Panc1 (cell line): ENCODE data around the gene PLCB1.

ENCODE experiments used
- POLR2AphosphoS5 ChIP-seq: IDR thresholded peaks from 2 replicates; pipeline ENCODE4 v1.6.1; 2012; ENCODE audit warnings: mild to moderate bottlenecking, low read depth, low read length, moderate library complexity
- SIN3A ChIP-seq: IDR thresholded peaks from 2 replicates; pipeline ENCODE4 v1.6.1; 2012; ENCODE audit warnings: low read depth, mild to moderate bottlenecking, low read length, moderate library complexity, borderline replicate concordance; ENCODE audit not compliant: insufficient read depth
- TF ChIP-seq, protein P1 (sequence below): fragments of 450-650 bp; IDR thresholded peaks from 2 replicates; pipeline ENCODE4 v1.5.1; 2017; ENCODE audit warnings: mild to moderate bottlenecking
- TF ChIP-seq, protein P2 (sequence below), 2 experiments: IDR thresholded peaks; 2 replicates each; pipeline ENCODE4 v1.6.1; 2011 to 2012; ENCODE audit warnings: low read depth in 2 of 2, control low read depth in 1 of 2, low read length in 1 of 2, mild to moderate bottlenecking in 1 of 2, moderate library complexity in 1 of 2; ENCODE audit not compliant: insufficient read depth in 1 of 2

DNA sequence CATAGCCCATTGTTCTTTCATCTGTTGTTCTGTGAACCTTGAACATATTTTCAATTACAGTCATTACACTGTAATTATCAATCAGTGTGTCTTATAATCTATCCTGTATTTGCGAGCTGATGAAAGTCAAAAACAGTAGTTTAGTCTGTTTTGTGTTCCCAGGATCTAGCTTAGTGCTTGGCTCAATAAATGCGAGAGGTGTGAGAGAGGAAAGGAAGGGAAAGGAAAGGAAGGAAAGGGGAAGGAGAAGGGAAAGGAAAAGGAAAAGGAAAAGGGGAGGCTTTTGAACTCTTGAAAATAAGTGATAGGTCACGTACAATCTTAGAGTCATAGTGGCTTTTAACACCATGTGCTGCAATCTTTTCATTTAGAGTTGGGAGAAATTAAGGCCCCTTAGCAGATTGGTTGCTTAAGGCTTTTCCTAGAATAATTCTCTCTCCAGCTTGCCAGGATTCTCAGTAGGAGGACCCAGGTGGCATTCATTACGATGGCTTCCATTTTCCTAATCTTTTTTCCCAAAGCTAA is 503.0 kb downstream of the PLCB1 start:
- TF ChIP-seq, protein P1, sequence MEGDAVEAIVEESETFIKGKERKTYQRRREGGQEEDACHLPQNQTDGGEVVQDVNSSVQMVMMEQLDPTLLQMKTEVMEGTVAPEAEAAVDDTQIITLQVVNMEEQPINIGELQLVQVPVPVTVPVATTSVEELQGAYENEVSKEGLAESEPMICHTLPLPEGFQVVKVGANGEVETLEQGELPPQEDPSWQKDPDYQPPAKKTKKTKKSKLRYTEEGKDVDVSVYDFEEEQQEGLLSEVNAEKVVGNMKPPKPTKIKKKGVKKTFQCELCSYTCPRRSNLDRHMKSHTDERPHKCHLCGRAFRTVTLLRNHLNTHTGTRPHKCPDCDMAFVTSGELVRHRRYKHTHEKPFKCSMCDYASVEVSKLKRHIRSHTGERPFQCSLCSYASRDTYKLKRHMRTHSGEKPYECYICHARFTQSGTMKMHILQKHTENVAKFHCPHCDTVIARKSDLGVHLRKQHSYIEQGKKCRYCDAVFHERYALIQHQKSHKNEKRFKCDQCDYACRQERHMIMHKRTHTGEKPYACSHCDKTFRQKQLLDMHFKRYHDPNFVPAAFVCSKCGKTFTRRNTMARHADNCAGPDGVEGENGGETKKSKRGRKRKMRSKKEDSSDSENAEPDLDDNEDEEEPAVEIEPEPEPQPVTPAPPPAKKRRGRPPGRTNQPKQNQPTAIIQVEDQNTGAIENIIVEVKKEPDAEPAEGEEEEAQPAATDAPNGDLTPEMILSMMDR: no peak
- TF ChIP-seq POLR2AphosphoS5 (no peak), SIN3A (no peak)
- TF ChIP-seq, protein P2, sequence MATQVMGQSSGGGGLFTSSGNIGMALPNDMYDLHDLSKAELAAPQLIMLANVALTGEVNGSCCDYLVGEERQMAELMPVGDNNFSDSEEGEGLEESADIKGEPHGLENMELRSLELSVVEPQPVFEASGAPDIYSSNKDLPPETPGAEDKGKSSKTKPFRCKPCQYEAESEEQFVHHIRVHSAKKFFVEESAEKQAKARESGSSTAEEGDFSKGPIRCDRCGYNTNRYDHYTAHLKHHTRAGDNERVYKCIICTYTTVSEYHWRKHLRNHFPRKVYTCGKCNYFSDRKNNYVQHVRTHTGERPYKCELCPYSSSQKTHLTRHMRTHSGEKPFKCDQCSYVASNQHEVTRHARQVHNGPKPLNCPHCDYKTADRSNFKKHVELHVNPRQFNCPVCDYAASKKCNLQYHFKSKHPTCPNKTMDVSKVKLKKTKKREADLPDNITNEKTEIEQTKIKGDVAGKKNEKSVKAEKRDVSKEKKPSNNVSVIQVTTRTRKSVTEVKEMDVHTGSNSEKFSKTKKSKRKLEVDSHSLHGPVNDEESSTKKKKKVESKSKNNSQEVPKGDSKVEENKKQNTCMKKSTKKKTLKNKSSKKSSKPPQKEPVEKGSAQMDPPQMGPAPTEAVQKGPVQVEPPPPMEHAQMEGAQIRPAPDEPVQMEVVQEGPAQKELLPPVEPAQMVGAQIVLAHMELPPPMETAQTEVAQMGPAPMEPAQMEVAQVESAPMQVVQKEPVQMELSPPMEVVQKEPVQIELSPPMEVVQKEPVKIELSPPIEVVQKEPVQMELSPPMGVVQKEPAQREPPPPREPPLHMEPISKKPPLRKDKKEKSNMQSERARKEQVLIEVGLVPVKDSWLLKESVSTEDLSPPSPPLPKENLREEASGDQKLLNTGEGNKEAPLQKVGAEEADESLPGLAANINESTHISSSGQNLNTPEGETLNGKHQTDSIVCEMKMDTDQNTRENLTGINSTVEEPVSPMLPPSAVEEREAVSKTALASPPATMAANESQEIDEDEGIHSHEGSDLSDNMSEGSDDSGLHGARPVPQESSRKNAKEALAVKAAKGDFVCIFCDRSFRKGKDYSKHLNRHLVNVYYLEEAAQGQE (IDR thresholded peaks at IDR 0.05; ENCODE audit: insufficient read depth in 1 of 2, low read depth in 2 of 2, low read length in 1 of 2): no peak
